Stimulated activated CD8-positive, alpha-beta memory T cell treated with anti-CD3 and anti-CD28 coated beads, Interleukin-12 subunit alpha, Interleukin-12 subunit beta, amount 100 ng/mL, for 4 hours (primary cell): Measurements from ENCODE around the gene PPP1R9A.

ENCODE experiments used
- DNase-seq: peaks from one replicate; pipeline ENCODE4 v3.0.0-alpha.2; 2020; ENCODE audit warnings: low read depth

PPP1R9A gene

GRCh38 chr7:94907026-94907810 is at the start of gene PPP1R9A:
PPP1R9A (plus strand) TSS chr7:94907594; CDS start chr7:94910114, 2,520 bp downstream.
- DNase-seq = no peak

GRCh38 chr7:94871132-94871531 is 36.3 kb upstream of the PPP1R9A start:
- DNase-seq = no peak

DNA sequence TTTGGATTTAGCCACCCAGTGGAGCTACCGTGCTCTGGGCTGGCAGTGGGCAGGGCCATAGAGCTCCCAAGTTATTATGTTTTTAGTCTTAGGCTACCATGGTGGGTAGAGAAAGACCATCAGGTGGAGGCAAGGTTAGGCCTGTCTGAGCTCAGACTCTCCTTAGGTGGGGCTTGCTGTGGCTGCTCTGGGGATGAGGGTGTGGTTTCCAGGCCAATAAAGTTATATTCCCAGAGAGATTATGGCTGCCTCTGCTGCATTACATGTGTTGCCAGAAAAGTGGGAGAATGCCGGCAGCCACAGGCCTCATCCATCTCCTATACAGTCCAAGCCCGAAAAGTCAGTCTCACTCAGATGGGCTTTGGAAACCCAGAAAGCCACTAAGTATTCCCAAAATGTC is 34.2 kb upstream of the PPP1R9A start:
- DNase-seq = no peak

- no peak for DNase-seq
Observed at GRCh38 chr7:94874036-94874785, 33.2 kb upstream of the PPP1R9A start.

DNA sequence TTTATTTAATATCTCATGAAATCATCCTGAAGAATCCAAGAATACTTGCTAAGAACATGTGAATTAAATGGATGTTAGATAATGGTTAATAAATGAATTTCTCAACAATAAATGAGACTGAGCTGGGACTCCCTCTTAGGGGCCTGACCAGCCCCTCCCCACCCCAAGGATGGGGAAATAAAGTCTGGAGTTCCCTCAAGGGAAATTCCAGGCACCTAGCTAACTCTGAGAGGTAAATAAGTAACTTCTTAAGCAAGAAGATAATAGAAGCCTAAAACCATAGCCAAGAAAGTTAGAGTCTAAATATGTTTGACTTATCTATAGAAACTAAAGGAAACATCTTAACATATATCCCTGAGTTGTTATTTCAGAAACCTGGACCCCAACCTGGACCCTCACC is 32.2 kb upstream of the PPP1R9A start:
- DNase-seq = no peak

GRCh38 chr7:94877731-94878670 is 29.4 kb upstream of the PPP1R9A start:
- DNase-seq = no peak

DNA sequence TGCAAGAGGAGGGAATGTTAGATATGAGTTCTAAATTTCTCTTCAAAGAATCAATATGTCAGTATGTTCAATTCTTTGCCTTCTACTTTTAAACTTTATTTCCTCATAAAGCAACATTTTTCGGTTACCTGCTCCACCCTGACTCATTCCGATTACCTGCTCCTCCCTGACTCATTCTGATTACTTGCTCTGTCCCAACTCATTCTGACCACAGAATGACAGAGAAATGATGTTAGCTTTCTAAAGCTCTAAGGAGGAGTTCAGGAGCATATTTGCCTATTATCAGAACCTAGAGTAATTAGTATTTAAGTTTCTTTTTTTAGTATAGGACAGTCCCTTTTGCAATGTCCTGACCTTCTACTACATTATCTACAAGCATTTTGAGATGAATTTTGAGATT is 24.5 kb upstream of the PPP1R9A start:
- no peak for DNase-seq

DNA sequence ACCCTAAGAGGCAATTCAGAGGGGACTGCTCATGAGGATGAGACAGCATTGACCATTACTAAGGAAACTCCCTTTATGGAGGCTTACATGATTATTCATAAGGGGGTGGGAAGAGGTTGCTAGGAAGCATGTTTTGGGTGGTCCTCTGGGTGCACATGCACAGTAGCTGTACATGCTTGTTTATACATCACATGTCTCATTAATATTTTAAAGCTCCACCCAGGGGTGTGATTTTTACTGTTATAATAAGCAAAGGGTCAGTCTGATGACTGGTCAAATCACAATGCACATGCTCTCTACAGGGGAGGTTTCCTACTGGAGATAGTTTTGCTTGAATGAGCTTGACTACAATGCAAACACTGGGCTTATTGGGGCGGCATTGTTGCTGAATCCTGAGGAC is 23.8 kb upstream of the PPP1R9A start:
- no peak for DNase-seq

DNA sequence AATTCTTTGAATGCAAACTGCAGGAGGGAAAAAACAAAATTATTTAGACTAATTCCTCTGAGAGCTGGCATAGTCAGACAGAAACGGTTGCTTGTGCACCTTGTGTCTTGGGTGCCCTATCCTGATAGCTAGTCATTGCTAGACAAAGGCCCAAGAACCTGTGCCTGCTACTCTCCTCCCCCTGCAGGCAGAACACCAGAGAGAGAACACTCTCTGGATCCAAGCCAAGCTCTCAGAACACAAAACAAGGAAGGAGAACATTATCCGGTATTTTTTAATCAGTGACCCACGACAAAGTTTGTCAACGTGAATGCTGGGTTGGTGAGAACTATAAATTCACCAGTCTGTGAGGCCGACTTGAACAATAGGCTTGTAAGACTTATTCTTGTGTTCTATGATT is 18.8 kb upstream of the PPP1R9A start:
- no peak for DNase-seq

- no peak for DNase-seq
Observed at GRCh38 chr7:94888995-94889523, 18.3 kb upstream of the PPP1R9A start.

DNA sequence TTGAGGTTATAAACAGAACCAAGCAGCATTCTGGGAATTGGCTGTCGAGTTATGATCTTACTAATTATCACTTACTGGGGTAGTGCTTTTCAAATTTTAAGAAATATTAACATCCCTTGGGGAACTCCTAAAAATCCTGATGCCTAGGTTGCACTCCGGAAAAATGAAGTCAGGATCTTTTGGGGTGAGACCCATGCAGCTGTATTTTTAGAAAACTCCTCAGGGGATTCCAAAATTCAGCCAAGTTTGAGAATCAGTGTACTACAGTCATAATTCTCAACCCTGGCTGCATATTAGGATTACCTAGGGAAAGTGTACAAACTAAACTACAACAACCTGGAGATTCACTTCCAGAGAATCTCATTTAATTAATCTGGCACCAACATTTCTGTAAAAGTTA is 17.2 kb upstream of the PPP1R9A start:
- DNase-seq = no peak

DNA sequence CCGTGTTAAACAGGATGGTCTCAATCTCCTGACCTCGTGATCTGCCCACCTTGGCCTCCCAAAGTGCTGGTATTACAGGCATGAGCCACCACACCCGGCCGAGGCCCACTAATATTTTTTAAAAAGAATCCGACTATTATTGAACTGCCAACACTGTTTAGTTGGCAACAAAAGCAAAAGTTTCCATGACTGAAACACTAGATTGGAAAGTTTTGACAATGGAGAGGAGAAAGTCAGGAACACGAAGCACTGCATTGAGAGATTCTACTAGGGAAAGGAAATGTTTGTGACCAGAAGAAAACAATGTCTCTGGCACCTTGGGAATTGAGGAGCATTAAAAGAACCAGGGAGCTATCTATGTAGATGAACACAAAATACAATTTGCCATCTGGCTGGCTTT is 13.7 kb upstream of the PPP1R9A start:
- no peak for DNase-seq

GRCh38 chr7:94897541-94897940 is 9.9 kb upstream of the PPP1R9A start:
- no peak for DNase-seq

- DNase-seq = no peak
Observed at GRCh38 chr7:94898340-94898739, 9.1 kb upstream of the PPP1R9A start.

DNA sequence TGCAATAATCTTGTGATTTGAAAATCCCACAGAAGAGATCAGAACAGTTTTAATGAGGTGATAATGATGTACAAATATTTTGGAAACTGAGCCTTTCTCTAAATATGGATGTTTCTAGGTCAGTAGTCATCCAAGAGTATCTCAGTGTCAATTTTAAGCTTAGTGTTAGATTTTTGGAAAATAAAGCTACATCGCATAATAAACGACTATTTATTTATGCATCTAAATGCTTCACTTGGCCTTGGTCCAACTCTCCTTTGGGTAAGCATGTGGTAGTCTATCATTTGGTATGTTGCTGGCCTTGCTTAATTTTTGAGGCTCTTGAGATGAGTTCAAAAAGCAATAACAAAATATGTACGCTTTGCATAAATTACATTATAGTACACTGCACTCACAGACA is 5.4 kb upstream of the PPP1R9A start:
- no peak for DNase-seq

- no peak for DNase-seq
Observed at GRCh38 chr7:94903971-94904370, 3.4 kb upstream of the PPP1R9A start.

DNA sequence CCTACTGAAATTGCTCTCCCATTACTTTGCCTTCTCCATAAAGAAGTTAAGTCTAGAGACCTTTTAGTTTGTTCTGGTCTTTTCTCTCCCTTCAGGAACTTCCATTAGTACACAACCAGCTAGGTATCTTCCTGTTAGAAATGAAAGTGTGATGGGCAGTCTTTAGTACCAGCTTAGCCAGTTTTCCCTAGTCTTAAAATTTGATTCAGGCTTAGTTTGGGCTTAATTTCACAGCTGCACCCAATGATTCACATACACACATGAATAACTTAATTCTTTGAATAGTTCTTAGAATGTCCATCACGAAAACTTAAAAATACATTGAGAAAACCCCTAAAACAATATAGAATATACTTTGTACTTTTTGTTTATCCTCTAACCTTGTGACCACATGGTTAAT is 2.4 kb upstream of the PPP1R9A start:
- no peak for DNase-seq

GRCh38 chr7:94906065-94906851 is 1.1 kb upstream of the PPP1R9A start:
- DNase-seq = no peak

DNA sequence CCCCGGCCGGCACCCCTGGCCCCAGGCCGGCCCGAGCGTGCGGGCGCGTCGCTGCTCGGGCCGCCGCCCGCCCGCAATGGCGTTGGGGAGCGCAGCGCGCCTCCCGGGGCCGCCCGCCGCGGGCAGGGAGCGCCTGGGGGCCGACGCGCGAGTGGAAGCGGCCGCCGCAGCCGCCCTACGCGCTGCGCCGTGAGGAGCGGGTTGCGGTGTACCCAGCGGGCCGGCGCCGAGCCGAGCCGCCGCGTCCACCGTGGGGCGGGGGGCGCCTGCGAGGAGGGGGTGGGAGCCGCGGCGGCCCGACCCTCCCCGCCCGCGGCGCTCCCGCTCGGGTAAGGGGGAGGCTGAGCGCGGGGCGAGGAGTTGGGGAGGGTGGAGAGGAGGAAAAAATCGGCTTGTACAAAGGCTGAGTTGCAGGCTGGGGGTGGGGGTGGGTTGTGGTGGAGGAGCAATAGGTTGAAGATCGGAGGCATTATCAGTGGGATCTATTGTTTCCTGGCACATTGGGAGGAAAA is 473 bp downstream of the PPP1R9A start:
- DNase-seq = no peak

DNA sequence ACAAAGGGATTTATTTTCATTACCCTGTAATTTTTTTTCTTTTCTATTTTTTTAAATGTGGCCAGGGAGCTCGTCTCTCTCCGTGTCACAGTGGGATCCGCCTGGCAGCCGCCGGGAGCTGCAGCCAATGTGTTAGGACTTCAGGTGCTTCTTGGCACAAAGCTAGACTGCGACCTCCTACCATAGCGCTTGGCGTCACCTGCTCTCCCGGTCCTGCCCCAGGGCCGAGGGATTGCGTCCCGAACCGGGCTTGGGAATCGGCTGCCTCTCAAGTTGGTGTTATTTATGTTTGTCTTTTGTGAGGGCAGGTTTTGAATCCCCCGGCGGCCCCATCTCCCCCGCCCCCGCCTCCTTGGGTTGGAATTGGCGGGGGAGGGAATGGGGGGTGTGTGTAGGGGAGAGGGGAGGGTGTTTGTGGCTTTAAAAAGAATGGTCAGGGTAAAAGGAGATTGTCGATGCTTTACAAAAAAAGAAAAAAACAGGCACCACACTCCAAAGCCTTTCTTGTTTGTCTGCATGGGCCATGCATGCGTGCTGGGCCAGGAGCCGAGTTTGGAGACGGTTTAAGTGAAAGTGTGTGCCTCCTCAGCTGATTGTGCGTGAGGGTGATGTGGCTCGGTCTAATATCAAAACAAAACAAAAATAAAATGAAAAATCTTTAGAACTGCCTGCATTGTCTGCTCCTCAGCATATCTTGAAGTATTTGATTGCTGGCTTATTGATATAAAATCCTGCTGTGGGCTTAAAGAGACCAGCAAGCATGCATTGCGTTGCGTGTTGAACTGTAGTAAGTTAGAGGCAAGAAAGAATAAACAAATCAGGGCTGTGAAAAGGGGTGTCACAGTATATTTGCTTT is 1.2 kb downstream of the PPP1R9A start:
- no peak for DNase-seq
